HG03039 (cell line): ENCODE measurements around the gene SHBG.
"Not testable (repeated sequence)": the region's sequence is repeated elsewhere in the genome, so short reads cannot be mapped to it uniquely, and the experiment has no call there.

Source experiments
- ATAC-seq: cut with Tn5 transposase; IDR thresholded peaks from one replicate; pipeline ENCODE4 v1.9.1; 2021; ENCODE audit warnings: mild to moderate bottlenecking, moderate library complexity; ENCODE audit not compliant: unreplicated experiment

The SHBG gene

DNA sequence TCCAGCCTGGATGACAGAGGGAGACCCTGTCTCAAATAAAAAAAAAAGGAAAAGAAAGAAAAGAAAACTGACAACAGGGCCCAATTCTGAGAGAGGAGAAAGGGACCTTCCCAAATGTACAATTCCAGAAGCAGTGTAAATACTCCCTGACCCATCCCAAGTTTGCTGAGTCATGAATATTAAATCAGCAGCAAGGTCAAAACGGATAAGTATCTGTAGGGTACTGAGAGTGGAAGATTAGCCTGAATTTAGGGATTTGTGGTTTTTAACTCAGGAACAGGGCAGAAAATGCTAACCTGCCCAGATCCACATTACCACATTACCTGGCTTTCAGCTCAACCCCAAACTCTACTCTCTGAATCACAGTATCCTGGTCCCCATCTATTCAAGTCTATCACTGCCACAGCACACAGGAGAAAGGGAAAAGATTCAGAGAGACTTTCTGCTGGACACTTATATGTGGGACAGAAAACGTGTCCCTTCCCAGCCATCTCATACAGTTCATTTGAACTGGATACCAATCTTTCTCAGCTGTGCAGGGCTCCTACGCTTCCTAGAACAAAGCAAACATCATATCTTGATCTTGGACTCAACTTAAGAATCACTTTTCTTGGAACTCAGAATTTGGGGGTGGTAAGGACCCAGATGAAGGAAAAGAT is 18.2 kb upstream of the SHBG start:
- no peak for ATAC-seq

DNA sequence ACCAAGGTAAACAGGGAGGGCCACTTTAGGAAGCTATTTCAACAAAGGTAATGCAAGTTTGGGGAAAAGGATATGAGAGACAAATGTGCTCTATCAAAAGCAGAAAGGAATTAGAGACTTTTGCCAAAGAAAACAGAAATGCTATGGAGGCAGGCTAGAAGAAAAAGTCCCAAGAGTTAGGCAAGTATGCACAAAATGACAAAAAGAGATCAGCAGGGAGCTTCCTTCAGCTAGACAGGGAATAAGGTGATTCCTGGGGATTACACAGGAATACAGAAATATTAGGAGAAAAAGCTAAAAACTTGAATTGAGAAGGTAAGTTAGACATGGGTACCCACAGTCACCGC is 17.7 kb upstream of the SHBG start:
- no peak for ATAC-seq

DNA sequence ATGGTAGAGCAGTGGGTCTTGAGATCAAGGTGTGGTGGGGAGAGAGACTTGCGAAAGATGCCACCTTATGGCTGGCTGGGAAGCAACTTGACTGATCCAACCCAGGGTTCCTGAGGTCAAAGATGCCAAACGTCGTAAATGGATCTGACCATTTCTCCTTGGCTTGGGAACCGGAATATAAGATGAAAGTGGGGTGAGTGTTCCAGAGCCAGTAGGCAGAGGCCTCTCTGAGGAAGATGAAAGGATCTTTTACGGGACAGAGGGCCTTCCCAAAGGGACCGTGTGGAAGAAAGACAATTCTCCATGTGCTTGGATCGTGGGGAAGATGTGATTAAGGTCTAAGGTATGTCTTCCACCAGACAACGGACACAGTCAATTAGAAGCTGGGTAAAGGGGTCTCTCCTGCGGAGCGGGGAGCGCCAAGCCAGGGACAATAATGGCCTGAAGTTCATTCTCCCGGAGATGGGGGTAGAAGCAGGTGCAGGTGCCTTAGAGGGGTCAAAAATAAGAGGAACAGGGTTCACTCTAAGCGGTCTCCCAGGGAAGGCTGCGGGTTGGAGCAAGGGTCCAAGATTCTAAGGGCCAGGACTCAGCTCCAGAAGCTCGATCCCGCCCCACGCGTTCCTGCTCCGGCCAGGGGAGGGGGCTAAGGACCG is 16.0 kb upstream of the SHBG start:
- no peak for ATAC-seq

DNA sequence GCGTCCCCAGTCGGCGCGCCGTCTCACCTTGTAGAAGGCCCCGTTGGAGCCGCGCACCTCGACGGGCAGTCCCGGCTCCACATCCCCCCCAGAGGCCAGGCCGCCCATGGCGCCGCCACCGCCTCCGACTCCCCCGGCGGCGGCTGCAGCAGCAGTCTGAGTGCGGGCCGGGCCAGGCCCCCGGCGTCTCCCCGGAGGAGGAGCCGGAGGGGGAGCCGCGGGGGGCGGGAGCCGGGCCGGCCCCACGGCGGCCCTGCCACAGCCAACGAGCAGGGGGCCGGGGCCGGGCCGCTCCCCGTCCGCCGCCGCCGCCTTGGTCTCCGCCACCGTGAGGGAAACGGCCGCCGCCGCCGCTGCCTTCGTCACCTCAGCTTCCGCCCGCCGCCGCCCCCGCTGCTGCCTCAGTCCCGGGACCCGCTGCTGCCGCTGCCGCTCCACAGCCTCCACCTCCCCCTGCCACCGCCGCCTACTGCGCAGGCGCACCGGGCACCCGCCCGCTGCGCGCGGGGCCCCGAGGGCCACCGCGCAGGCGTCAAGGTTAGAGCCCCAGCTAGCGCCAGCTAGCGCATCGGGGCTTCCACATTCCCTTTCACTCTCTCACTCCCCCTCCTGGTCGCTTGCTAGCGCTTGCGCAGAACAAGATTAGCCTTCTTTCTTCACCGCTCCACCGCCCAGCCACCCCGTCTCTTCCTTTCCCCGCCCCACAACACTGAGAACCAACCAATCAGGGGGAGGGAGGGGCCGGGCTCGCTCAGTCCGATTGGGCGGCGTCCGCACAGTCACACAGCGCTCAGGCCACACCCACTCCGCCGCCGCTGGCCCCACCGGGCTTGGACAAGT is 15.3 kb upstream of the SHBG start, which contains the start of gene FXR2:
TSS of gene FXR2 (minus strand) at position 473 of the 840 bp plus-strand sequence. CDS start at position 108, 365 bp downstream.
- peak; percentile 85 for ATAC-seq

DNA sequence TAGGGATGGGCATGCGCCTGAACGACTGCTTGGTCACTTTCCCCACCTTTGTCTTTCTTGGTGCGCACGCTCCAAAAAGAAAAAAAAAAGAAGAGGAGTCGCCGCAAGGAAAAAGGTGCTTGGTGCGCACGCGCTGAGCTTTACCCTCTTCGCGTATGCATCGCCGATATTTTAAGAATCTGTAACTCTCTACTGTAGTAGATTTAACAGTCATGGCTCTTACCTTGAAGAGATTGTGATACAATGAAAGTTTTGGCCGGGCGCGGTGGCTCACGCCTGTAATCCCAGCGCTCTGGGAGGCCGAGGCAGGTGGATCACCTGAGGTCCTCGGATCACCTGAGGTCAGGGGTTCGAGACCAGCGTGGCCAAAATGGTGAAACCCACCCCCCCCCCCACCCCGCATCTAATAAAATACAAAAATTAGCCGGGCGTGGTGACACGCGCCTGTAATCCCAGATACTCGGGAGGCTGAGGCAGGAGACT is 14.6 kb upstream of the SHBG start:
- ATAC-seq, result no peak

DNA sequence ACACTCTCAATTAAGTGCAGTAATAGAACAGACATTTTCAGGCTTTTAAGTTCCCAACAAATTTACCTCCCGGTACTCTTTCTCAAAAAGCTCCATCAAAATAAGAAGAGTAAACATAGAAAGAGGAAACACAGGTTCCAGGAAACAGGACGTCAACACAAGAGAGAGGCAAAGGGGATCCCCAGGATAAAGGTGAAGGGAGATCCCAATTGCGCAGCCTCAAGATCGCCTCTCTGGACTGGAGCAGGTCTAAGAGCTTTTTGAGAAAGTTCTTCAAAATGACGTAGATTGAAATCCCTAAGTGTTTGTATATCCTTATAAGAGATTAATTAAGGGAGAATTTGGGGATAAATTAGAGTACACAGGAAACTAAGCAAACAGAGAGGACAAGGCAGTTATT is 11.3 kb upstream of the SHBG start:
- no peak for ATAC-seq

DNA sequence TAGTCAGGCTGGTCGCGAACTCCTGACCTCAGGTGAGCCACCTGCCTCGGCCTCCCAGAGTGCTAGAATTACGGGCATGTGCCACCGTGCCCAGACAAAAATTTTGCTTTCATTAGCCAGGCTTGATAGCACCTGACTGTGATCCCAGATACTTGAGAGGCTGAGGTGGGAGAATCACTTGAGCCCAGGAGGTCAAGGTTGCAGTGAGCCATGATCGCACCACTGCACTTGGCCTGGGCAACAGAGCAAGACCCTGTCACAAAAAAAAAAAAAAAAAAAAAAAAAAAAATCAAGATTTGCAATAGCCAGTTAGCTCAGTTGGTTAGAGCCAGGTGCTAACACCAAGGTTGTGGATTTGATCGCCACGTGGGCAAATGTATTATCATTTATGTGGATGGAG is 9.1 kb upstream of the SHBG start:
- ATAC-seq, result no peak

DNA sequence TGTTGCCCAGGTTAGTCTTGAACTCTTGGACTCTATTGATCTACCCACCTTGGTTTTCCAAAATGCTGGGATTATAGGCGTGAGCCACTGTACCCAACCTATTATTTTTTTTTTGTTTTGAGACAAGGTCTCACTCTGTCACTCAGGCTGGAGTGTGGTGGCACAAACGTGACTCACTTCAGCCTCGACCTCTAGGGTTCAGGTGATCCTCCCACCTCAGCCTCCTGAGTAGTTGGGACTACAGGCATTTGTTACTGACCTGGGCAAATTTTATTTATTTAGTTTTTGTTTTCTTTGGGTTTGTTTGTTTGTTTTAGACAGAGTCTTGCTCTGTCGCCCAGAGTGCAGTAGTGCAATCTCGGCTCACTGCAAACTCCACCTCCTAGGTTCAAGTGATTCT is 6.3 kb upstream of the SHBG start:
- no peak for ATAC-seq

DNA sequence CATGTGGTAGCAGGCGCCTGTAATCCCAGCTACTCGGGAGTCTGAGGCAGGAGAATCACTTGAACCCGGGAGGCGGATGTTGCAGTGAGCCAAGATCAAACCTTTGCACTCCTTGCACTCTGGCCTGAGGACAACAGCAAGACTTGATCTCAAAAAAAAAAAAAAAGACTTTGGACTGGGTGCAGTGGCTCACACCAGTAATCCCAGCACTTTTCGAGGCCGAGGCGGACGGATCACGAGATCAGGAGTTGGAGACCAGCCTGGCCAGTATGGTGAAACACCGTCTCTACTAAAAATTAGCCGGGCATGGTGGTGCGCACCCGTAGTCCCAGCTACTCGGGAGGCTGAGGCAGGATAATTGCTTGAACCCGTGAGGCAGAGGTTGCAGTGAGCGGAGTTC is 4.2 kb upstream of the SHBG start:
- ATAC-seq, result not testable (repeated sequence)

DNA sequence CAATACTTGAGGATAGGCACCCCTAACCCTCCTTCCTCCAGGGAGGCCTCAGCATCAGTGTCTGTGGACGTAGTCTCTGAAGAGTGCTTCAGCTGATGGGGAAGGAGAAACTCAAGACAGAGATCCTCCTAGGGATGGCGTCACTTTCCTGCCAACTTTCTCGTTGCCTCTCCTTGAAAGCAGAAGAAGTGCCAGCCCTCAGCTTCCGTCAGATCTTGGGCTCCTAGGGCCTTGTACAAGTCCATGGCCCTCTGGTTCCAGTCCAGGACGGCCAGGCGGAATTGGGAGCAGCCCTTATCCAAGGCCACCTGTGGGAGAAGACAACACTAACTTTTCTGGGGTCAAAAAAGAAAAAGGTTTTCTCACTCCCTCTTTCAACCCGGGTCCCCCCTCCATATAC is 3.6 kb upstream of the SHBG start:
- no peak for ATAC-seq

DNA sequence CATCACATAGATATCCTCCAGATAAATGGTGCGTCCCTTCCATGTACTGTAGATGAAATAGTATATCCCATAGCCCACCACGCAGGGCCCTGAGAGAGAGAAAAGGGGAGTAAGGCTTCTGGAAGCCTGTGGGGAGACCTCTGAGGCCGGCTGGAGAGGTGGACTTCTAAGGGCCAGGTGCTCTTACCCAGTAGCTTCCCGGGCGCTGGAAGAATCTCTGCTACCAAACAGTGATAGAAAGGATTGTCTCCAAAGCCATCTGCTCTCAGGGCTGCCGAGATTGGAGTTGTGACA is 3.0 kb upstream of the SHBG start:
- ATAC-seq, result no peak

DNA sequence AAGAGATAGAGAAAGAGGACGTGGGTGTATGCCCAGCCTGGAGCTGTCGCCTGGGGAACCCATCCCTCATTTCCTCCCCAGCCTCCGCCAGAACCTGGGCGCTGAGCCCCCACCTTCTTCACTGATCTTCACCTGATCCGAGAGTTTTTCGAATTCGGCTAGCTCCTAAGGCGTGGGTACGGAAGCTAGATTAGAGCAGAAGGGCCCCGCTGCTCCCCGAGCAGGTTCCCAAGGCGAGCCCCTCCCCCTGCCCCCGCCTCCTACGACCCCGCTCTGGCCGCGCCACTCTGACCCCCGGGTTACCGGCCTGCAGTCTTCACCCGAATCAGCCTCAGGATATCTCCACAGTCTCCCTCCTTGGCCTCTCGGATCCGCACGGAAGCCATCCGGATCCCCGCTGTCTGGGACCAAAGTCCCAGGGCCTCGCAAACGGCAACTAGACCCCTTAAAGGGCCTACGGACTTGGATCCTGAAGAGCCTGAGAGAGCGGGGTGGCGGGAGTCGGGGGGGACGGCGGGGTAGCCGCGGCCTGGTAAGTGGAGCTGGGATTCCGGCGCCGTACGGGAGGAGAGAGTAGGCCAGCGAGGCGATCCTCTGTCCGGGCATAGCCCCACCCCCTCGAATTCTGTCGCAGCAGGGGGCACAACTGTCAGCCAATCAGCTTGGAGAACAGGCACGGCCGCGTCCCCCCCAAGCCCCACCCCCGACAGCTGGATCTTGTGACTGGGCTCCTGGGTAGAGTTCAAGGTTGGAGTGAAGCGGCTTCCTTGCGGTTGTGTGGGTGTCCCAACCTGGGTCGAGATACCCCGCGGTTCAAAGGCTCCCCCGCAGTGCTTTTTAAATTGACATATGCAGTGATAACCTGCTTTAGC is 2.4 kb upstream of the SHBG start, which contains the start of gene SAT2:
TSS of gene SAT2 (minus strand) at position 572 of the 872 bp plus-strand sequence. CDS start at position 386, 186 bp downstream.
- ATAC-seq, result peak; percentile 62

DNA sequence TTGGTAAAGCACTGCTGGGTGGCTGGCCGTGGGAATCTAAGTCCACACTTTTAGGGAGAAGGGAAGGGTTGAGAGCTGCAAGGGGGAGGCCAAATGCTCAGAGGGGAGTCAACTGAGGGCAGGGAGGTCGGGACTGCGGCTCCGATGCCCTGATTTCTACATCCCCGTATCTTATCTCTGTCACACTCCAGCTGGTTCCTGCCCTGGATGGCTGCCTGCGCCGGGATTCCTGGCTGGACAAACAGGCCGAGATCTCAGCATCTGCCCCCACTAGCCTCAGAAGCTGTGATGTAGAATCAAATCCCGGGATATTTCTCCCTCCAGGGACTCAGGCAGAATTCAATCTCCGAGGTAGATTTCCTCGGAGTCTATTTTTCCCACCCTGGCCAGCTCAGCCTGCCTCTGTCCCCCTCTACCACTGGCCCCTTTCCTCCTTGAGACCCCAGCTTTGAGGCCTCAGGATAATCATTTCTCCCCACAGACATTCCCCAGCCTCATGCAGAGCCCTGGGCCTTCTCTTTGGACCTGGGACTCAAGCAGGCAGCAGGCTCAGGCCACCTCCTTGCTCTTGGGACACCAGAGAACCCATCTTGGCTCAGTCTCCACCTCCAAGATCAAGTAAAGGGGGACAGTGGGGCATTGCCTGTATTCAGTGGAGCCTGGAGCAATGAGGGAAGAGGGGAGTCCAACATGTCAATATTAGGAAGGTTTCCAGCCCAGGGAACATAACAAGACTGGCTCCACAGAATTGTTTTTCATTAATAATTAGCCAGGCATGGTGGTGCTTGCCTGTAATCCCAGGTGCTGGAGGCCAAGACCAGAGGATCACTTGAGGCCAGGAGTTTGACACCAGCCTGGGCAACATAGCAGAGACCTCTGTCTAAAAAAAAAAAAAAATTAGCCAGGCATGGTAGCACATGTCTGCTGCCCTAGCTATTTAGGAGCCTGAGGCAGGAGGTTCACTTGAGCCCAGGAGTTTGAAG is 1.8 kb downstream of the SHBG start:
- no peak for ATAC-seq

DNA sequence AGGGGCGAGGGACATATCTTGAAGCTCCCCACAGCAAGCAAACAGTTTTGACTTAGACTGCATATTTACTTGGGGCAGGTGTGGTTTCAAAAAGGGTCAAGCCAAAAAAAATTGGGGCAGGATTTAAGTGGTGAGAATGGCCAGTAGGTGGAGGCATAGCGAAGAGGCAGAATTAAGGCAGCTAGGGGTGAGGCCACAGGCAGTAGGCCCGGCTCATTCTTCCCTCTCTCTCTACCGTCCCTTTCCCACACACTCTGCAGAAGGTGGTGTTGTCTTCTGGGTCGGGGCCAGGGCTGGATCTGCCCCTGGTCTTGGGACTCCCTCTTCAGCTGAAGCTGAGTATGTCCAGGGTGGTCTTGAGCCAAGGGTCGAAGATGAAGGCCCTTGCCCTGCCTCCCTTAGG is 2.6 kb downstream of the SHBG start:
- no peak for ATAC-seq

DNA sequence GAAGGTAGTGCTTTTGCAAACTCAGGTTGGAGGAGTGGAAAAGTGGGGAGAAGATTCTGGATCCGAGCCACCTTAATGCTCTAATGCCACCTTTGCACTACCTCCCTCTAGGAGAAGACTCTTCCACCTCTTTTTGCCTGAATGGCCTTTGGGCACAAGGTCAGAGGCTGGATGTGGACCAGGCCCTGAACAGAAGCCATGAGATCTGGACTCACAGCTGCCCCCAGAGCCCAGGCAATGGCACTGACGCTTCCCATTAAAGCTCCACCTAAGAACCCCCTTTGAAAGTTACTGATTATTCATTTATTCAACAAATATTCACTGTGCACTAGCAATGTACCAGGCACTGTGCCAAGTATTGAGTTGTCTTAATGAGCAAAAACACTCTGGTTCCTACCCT is 3.2 kb downstream of the SHBG start:
- no peak for ATAC-seq

DNA sequence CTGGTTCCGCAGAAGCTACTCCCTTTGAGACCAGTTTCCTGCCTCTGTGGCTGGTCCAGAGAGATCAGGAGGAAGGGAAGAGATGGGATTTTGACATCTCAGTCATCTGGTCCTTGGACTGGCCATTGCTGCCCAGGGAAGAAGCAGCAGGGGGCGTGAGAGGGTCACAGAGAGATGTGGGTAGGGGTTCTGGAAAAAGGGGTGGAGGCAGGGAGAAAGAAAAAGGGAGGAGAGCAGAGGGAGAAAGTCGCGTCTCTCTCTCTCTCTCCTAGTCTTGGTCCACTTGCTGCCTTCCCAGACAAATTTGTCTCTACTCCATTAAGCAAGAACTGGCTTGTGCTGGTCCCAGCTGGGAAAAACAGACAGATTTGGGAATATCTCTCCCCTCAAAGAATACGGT is 4.4 kb downstream of the SHBG start:
- no peak for ATAC-seq

DNA sequence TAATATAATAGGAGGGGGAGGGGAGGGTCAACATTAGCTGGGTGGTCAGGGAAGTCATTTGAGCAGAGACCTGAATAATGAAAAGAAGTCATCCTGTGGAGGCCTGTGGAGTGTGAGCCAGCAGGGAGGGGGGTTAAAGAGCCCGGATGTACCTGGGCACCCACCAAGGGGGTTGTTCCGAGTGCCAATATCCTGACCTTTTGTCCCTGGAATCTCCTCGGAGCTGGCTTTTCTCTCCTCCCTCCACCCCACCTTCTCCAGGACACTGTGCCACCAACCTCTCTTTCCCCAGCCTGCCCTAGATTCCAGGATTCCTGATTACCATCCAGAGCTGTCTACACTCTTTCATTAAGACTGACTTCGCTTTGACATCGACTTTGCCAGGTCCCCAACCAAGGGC is 6.2 kb downstream of the SHBG start:
- no peak for ATAC-seq

DNA sequence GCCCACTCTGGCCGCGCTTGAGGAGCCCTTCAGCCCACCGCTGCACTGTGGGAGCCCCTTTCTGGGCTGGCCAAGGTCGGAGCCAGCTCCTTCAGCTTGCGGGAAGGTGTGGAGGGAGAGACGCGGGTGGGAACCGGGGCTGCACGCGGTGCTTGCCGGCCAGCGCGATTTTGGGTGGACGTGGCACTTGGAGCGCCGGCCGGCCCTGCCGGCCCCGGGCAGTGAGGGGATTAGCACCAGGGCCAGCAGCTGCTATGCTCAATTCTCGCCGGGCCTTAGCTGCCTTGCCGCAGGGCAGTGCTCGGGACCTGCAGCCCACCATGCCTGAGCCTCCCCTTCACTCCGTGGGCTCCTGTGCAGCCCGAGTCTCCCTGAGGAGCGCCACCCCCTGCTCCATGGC is 10.8 kb downstream of the SHBG start:
- no peak for ATAC-seq

DNA sequence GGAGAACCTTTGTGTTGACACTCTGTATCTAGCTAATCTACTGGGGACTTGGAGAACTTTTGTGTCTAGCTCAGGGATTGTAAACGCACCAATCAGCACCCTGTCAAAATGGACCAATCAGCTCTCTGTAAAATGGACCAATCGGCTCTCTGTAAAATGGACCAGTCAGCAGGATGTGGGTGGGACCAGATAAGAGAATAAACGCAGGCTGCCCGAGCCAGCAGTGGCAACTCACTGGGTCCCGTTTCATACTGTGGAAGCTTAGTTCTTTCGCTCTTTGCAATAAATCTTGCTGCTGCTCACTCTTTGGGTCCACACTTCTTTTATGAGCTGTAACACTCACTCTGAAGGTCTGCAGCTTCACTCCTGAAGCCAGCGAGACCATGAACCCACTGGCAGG is 11.7 kb downstream of the SHBG start:
- not testable (repeated sequence) for ATAC-seq

DNA sequence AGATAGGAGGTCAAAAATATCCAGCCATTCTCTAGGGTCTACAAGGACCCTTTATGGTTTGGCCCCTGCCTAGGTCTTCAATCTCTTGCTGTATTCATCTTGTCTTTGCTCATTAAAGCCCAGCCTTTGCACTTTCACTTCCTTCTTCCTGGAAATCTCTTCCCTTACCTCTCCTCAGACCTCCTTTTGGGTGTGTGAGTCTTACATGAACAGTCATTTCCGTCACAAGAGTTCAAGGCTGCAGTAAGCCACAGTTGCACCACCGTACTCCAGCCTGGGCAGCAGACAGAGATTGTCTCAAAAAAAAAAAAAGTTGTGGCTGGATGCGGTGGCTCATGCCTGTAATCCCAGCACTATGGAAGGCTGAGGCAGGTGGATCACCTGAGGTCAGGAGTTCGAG is 14.8 kb downstream of the SHBG start:
- ATAC-seq, result no peak
